Ishikawa (cell line): Measurements from ENCODE around the gene GNAO1.

Source experiments
- CEBPB ChIP-seq: IDR thresholded peaks from 2 replicates; pipeline ENCODE4 v1.6.1; 2012
- CREB1 ChIP-seq: IDR thresholded peaks from 2 replicates; pipeline ENCODE4 v1.6.1; 2012; ENCODE audit warnings: low read depth
- EGR1 ChIP-seq: IDR thresholded peaks from 2 replicates; pipeline ENCODE4 v1.6.1; 2012
- EP300 ChIP-seq: IDR thresholded peaks from 2 replicates; pipeline ENCODE4 v1.6.1; 2012; ENCODE audit warnings: borderline replicate concordance
- NFIC ChIP-seq: IDR thresholded peaks from 2 replicates; pipeline ENCODE4 v1.6.1; 2012
- RAD21 ChIP-seq: IDR thresholded peaks from 2 replicates; pipeline ENCODE4 v1.6.1; 2012; ENCODE audit warnings: low read depth
- REST ChIP-seq: IDR thresholded peaks from 2 replicates; pipeline ENCODE4 v1.6.1; 2012; ENCODE audit warnings: low read depth, mild to moderate bottlenecking
- TAF1 ChIP-seq: IDR thresholded peaks from 2 replicates; pipeline ENCODE4 v1.6.1; 2012; ENCODE audit warnings: low read depth, mild to moderate bottlenecking
- TCF12 ChIP-seq: IDR thresholded peaks from 2 replicates; pipeline ENCODE4 v1.6.1; 2012; ENCODE audit warnings: low read depth
- TEAD4 ChIP-seq: IDR thresholded peaks from 2 replicates; pipeline ENCODE4 v1.6.1; 2012
- USF1 ChIP-seq: IDR thresholded peaks from 2 replicates; pipeline ENCODE4 v1.6.1; 2012
- YY1 ChIP-seq: IDR thresholded peaks from 2 replicates; pipeline ENCODE4 v1.6.1; 2012; ENCODE audit warnings: low read depth
- ZBTB7A ChIP-seq: IDR thresholded peaks from 2 replicates; pipeline ENCODE4 v1.6.1; 2012; ENCODE audit warnings: low read depth
- TF ChIP-seq, protein P1 (sequence below): IDR thresholded peaks from 2 replicates; pipeline ENCODE4 v1.6.1; 2012

DNA sequence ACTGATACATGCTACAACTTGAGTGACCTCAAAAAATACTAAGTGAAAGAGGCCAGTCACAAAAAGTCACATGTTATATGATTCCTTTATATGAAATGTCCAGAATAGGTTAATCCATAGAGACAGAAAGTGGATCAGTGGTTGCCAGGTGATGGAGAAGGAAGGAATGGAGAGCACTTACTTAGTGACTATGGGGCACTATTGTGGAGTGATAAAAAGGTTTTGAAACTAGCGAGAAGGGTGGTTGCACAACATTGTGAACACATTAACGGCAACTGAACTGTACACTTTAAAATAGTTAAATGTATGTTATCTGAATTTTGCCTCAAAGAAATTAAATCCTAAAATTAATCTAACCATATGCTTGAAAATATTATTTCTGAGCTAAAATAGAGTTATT is 208.2 kb downstream of the GNAO1 start:
- TF ChIP-seq NFIC = no peak
- no peak for TF ChIP-seq EGR1
- no peak for TF ChIP-seq RAD21
- no peak for TF ChIP-seq ZBTB7A
- TF ChIP-seq, protein P1, sequence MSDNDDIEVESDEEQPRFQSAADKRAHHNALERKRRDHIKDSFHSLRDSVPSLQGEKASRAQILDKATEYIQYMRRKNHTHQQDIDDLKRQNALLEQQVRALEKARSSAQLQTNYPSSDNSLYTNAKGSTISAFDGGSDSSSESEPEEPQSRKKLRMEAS = no peak
- no peak for TF ChIP-seq EP300
- TF ChIP-seq TEAD4 = no peak
- TF ChIP-seq REST = no peak
- no peak for TF ChIP-seq USF1
- TF ChIP-seq YY1 = no peak
- no peak for TF ChIP-seq CEBPB
- no peak for TF ChIP-seq CREB1
- TF ChIP-seq TAF1 = no peak
- TF ChIP-seq TCF12 = no peak
